GM18909 (cell line): Measurements from ENCODE around the gene NFRKB.

Experiments
- ATAC-seq: cut with Tn5 transposase; IDR thresholded peaks from one replicate; pipeline ENCODE4 v1.9.1; 2021; ENCODE audit warnings: mild to moderate bottlenecking; ENCODE audit not compliant: unreplicated experiment, poor library complexity

NFRKB gene

GRCh38 chr11:129846508-129847335 lies 48.7 kb downstream of the NFRKB start:
- no peak for ATAC-seq
